A673 (cell line): ENCODE measurements around the gene ITPR2. TPM values are rescaled to one million over a fixed set of nuclear protein-coding genes. Genes with fewer than 3 reads are reported as not detected.

Source experiments
- BruUV-seq: library from RNA; stranded (reverse); fragments of 400-500 nt; replicated peaks from 2 replicates; lab custom pipeline; 2021; lab: Mats Ljungman, UMichigan
- CTCF ChIA-PET: fragments of 300-600 bp; sonication (Branson Sonifier 250); formaldehyde crosslinking; loops from one replicate; lab custom pipeline; 2022; ENCODE audit warnings: antibody characterized with exemption; lab: Charles Lee
- POLR2A ChIA-PET: fragments of 300-600 bp; sonication (Branson Sonifier 250); formaldehyde crosslinking; loops from one replicate; lab custom pipeline; 2022; ENCODE audit warnings: antibody characterized with exemption; ENCODE audit not compliant: low non-redundant PET; lab: Charles Lee
- DNase-seq: peaks from one replicate; pipeline ENCODE4 v3.0.0-alpha.2; 2015; ENCODE audit warnings: low spot score
- H3K27ac ChIP-seq: fragments of 200-600 bp; sonication (generic); 2 replicates; pipeline ENCODE4 v1.5.1; 2016; ENCODE audit warnings: mixed run types, low read depth, mild to moderate bottlenecking, mixed read lengths, antibody characterized with exemption, low read length; ENCODE audit not compliant: poor library complexity, severe bottlenecking
- H3K27me3 ChIP-seq: fragments of 200-600 bp; sonication (generic); replicated peaks from 2 replicates; pipeline ENCODE4 v1.6.1; 2017; ENCODE audit warnings: mixed run types, low read depth, mild to moderate bottlenecking, mixed read lengths, antibody characterized with exemption, low read length; ENCODE audit not compliant: insufficient read depth, poor library complexity
- H3K36me3 ChIP-seq: fragments of 200-600 bp; sonication (generic); 2 replicates; pipeline ENCODE4 v1.6.1; 2016; ENCODE audit warnings: mixed run types, mild to moderate bottlenecking, mixed read lengths, antibody characterized with exemption, low read length; ENCODE audit not compliant: insufficient read depth, poor library complexity, severe bottlenecking
- H3K4me1 ChIP-seq: fragments of 200-600 bp; sonication (generic); 2 replicates; pipeline ENCODE4 v1.6.1; 2017; ENCODE audit warnings: mixed run types, mild to moderate bottlenecking, mixed read lengths, antibody characterized with exemption, low read length; ENCODE audit not compliant: insufficient read depth, poor library complexity, severe bottlenecking
- H3K4me3 ChIP-seq: fragments of 200-600 bp; sonication (generic); 2 replicates; pipeline ENCODE4 v1.5.1; 2016; ENCODE audit warnings: low read depth, mixed run types, mild to moderate bottlenecking, mixed read lengths, low read length; ENCODE audit not compliant: poor library complexity, severe bottlenecking
- H3K9me3 ChIP-seq: fragments of 200-600 bp; sonication (generic); 2 replicates; pipeline ENCODE4 v1.6.1; 2016; ENCODE audit warnings: mixed run types, low read depth, mild to moderate bottlenecking, mixed read lengths, antibody characterized with exemption, low read length; ENCODE audit not compliant: poor library complexity, severe bottlenecking
- CTCF ChIP-seq: fragments of 300-800, 200-600 bp; sonication (generic); conservative IDR thresholded peaks from 2 replicates; pipeline ENCODE4 v1.5.1; 2017; ENCODE audit warnings: low read depth, mild to moderate bottlenecking, antibody characterized with exemption, low read length, moderate library complexity, mixed read lengths
- EZH2 ChIP-seq: fragments of 200-600 bp; sonication (generic); IDR thresholded peaks from 2 replicates; pipeline ENCODE4 v1.6.1; 2017; ENCODE audit warnings: borderline replicate concordance, low read depth, mild to moderate bottlenecking, mixed read lengths, antibody characterized with exemption, low read length; ENCODE audit not compliant: poor library complexity, severe bottlenecking
- intact Hi-C: fragments of 100-400 bp; cut with micrococcal nuclease; formaldehyde crosslinking; loops from one replicate; pipeline ENCODE4 v1.10.0; 2022; ENCODE audit not compliant: unreplicated experiment
- total RNA-seq: library from RNA; stranded (reverse); gene quantifications from 2 replicates; pipeline ENCODE4 v1.2.3, GENCODE V29; 2021

The ITPR2 gene
- total RNA-seq, 1 experiment from 2014 or later = 22.6 TPM

GRCh38 chr12:26870491-26871419, 37.8 kb upstream of the ITPR2 start:
- TF ChIP-seq CTCF (no peak), EZH2 (no peak)
- H3K27me3 ChIP-seq = no peaks in the 10 kb centered on the region
- CTCF ChIA-PET = no interaction called here
- POLR2A ChIA-PET = no interaction called here
- no peaks in the 10 kb centered on the region for H3K36me3 ChIP-seq
- DNase-seq = peak; percentile 32
- H3K9me3 ChIP-seq = no peaks in the 10 kb centered on the region
- H3K4me1 ChIP-seq = peaks cover 7% of the 10 kb centered on the region
- no TSS peak for BruUV-seq
- H3K27ac ChIP-seq = no peak overlapping the region
- intact Hi-C loops = no loop called here
- H3K4me3 ChIP-seq = no peak overlapping the region

GRCh38 chr12:26869908-26870459, 37.0 kb upstream of the ITPR2 start:
- no peak for DNase-seq
- H3K4me3 ChIP-seq = no peak overlapping the region
- H3K36me3 ChIP-seq = no peaks in the 10 kb centered on the region
- peaks cover 7% of the 10 kb centered on the region for H3K4me1 ChIP-seq
- H3K9me3 ChIP-seq = no peaks in the 10 kb centered on the region
- CTCF ChIA-PET = no interaction called here
- H3K27ac ChIP-seq = no peak overlapping the region
- POLR2A ChIA-PET = no interaction called here
- BruUV-seq = no TSS peak
- TF ChIP-seq EZH2 (no peak), CTCF (no peak)
- intact Hi-C loops = no loop called here
- no peaks in the 10 kb centered on the region for H3K27me3 ChIP-seq

- Histone ChIP-seq H3K4me1 (peaks cover 7% of the 10 kb centered on the region), H3K27me3 (no peaks in the 10 kb centered on the region), H3K36me3 (no peaks in the 10 kb centered on the region), H3K27ac (no peak overlapping the region), H3K4me3 (no peak overlapping the region), H3K9me3 (no peaks in the 10 kb centered on the region)
- intact Hi-C loops = no loop called here
- CTCF ChIA-PET = no interaction called here
- TF ChIP-seq CTCF = no peak
- no peak for TF ChIP-seq EZH2
- POLR2A ChIA-PET = no interaction called here
- no TSS peak for BruUV-seq
- no peak for DNase-seq
Observed at GRCh38 chr12:26869104-26869494, 36.1 kb upstream of the ITPR2 start.
